Stimulated activated CD8-positive, alpha-beta memory T cell treated with anti-CD3 and anti-CD28 coated beads, Interleukin-15, amount 100 ng/mL, for 4 hours (primary cell): ENCODE results near the gene DHRS4.
"Not testable (repeated sequence)": the region's sequence is repeated elsewhere in the genome, so short reads cannot be mapped to it uniquely, and the experiment has no call there.

Experiments
- DNase-seq, 2 donors: peaks; one replicate each; pipeline ENCODE4 v3.0.0-alpha.2; 2020; ENCODE audit warnings: low read depth in 2 of 2

The DHRS4 gene

GRCh38 chr14:23981951-23982813 is 28.6 kb downstream of the DHRS4 start:
- not testable (repeated sequence) for DNase-seq

GRCh38 chr14:23984891-23985602 is 31.5 kb downstream of the DHRS4 start:
- no peak for DNase-seq

GRCh38 chr14:23988223-23988606 is 34.6 kb downstream of the DHRS4 start:
- DNase-seq = not testable (repeated sequence)

GRCh38 chr14:23988607-23989363 is 35.2 kb downstream of the DHRS4 start, which contains the start of gene DHRS4L2:
Gene DHRS4L2, plus strand, starts transcription at chr14:23988929. Its CDS starts 19 bp downstream, at chr14:23988948.
- peak; percentile 44 to 55 for DNase-seq

GRCh38 chr14:23989734-23990445 is 36.3 kb downstream of the DHRS4 start:
- DNase-seq = not testable (repeated sequence)

GRCh38 chr14:23990961-23991360 is 37.4 kb downstream of the DHRS4 start:
- not testable (repeated sequence) for DNase-seq

GRCh38 chr14:23993042-23993441 is 39.5 kb downstream of the DHRS4 start:
- DNase-seq = not testable (repeated sequence)

- DNase-seq = not testable (repeated sequence)
Measured at GRCh38 chr14:23996009-23996408, 42.4 kb downstream of the DHRS4 start.

- DNase-seq = not testable (repeated sequence)
Measured at GRCh38 chr14:23996825-23997224, 43.3 kb downstream of the DHRS4 start.

GRCh38 chr14:23999640-24000039 is 46.1 kb downstream of the DHRS4 start:
- DNase-seq = not testable (repeated sequence)

GRCh38 chr14:24001078-24001477 is 47.5 kb downstream of the DHRS4 start:
- DNase-seq = not testable (repeated sequence)

GRCh38 chr14:24001679-24002078 is 48.1 kb downstream of the DHRS4 start:
- not testable (repeated sequence) for DNase-seq

- not testable (repeated sequence) for DNase-seq
Measured at GRCh38 chr14:24006471-24006816, 52.9 kb downstream of the DHRS4 start.

- DNase-seq = peak; percentile 30 to 45
Measured at GRCh38 chr14:24006817-24007652, 53.5 kb downstream of the DHRS4 start.

- no peak for DNase-seq
Measured at GRCh38 chr14:24011051-24011450, 57.5 kb downstream of the DHRS4 start.

- not testable (repeated sequence) for DNase-seq
Measured at GRCh38 chr14:24012726-24013273, 59.2 kb downstream of the DHRS4 start.

GRCh38 chr14:24013654-24014514 is 60.3 kb downstream of the DHRS4 start:
- DNase-seq = peak in 1 of 2 donors; percentile 17

GRCh38 chr14:24015745-24016144 is 62.2 kb downstream of the DHRS4 start:
- DNase-seq = not testable (repeated sequence)
